Right forelimb (tissue), 1 donor: ENCODE data around the gene ADNP.
"Not testable (repeated sequence)": the region's sequence is repeated elsewhere in the genome, so short reads cannot be mapped to it uniquely, and the experiment has no call there.

Experiments
- DNase-seq: peaks from one replicate; pipeline ENCODE4 v3.0.0-alpha.2; 2018

ADNP gene

DNA sequence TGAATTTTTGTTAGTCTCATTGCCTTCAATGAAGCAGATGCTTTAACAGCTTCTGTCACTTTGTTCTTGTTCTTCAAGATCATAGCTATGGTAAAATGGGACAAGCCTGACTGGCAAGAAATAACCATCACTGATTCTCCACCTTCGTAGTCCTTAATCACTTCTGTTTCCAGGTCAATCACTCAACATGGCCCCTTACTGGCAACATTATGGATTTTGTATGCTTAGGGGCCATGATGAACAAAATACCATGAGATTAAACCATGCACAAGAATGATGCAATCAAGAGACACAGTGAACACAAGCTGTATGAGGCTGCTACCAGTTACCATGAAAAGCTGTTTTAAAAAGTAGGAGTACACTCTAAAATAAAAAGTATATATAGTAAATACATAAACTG lies 32.8 kb downstream of the ADNP start:
- no peak for DNase-seq

- DNase-seq, result no peak
These were observed 36.0 kb downstream of the ADNP start for GRCh38 chr20:50895111-50895830.

DNA sequence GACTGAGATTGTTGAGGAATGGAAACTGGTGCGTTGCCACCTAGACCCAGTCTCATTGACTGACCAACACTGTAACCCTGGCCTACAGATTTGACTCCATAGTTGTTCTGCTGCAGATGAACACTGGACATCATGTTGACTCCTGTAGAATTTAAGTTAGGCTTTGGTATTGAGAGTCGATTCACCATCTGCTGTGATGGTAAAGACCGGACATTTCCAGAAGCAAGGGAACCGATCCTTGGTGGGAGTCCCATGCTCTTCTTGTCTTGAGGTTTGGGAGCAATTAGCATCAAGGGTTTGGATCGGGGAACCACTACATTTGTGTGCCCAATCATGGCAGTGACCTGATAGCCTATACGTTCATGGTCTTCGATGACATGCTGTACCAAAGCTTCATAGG lies 37.6 kb downstream of the ADNP start:
- DNase-seq, result no peak

GRCh38 chr20:50892394-50892793 lies 38.8 kb downstream of the ADNP start:
- DNase-seq, result no peak

GRCh38 chr20:50891138-50891537 lies 40.1 kb downstream of the ADNP start:
- DNase-seq, result no peak

DNA sequence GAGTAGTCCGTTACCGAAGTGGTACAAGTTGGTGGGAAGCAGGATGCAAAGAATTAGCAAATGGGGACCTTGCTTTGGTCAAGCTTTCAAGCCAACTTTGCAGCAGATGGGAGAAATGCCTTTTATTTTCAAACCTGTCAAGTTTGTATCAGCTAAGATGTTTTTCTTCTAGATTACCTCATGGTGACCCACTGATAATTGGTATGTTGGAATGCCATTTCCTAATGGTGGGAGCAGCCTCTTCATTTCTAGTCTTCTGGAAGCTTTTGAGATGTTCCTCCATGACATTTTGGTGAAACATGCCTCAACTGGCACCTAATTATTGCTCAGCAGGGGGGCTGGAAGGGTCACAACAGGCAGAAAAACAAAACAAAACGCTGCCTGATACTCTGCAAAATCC lies 43.7 kb downstream of the ADNP start:
- no peak for DNase-seq

DNA sequence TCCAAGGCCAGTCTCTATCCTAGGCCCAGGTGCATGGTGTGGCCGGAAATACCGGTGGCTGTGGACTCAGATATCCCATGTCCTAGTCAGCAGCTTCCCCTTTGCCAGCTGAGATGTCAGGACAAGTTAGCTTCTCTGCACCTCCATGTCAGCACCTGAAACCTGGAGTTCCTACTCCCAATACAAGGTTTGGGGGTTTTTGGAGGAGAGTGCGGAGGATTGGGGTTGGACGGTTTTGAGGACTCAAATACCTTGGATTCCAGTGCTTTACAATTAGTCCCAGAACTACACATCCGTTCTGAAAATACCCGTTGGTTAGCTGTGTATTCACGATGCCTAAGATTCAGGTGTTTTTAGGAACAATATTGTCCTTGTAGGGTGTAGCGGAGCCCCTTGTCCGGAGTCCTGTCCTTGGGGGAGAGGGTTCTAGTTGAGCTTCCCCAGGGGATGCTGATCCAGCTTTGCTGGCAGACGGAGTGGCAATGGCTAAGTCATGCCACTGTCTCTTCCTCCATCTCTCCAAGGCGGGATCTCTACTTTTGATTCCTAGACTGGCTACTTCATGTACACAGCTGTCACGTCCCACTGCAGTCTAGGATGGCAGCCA lies 45.0 kb downstream of the ADNP start:
- DNase-seq, result no peak

- no peak for DNase-seq
These were observed 45.5 kb downstream of the ADNP start for GRCh38 chr20:50885781-50886180.

GRCh38 chr20:50885068-50885467 lies 46.2 kb downstream of the ADNP start:
- DNase-seq, result no peak

- no peak for DNase-seq
These were observed 47.4 kb downstream of the ADNP start for GRCh38 chr20:50883856-50884255.

GRCh38 chr20:50881759-50882424 lies 49.3 kb downstream of the ADNP start:
- not testable (repeated sequence) for DNase-seq

- no peak for DNase-seq
These were observed 51.3 kb downstream of the ADNP start for GRCh38 chr20:50879649-50880550.

- DNase-seq, result no peak
These were observed 53.9 kb downstream of the ADNP start for GRCh38 chr20:50877232-50877743.

DNA sequence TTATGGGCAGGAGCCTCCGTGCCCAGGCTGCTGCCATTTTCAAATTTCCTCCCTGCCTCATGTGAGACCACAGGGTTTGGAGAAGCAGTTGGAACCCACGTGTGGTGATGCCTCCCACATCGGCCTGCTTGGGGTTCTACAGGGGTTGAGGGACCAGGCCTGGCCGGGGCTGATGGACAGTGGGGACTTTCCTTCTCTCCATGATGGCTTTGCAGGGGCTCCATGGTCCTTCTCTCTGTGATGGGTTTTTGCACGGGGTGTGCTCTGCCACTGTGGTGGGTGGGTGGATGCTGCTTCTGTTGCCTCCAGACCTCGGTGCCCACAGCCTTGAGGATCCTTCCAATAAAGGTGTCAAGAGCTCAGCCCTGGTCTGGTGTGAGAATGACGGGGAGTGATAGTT lies 54.4 kb downstream of the ADNP start:
- DNase-seq, result no peak

DNA sequence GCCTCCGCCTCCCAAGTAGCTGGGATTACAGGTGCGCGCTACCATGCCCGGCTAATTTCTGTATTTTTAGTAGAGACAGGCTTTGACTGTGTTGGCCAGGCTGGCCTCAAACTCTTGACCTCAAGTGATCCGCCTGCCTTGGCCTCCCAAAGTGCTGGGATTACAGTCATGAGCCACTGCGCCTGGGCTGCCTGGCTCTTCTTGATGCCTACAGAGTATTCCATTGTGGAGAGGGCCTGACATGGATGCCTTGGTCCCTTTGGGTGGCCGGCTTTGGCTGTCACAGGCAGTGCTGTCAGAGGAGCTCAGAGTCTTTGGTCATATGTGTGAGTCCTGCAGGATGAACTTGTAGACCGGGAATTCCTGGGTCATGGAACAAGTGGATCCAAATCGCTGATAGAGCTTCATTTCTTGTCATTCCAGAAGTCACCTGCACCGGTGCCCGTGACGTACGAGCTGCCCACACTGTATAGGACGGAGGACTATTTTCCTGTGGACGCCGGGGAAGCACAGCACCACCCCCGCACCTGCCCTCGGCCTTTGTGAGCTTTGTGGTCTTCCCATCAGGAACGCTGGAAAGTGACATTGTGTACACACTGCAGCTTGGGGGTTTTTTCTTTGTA lies 55.1 kb downstream of the ADNP start:
- DNase-seq, result no peak

DNA sequence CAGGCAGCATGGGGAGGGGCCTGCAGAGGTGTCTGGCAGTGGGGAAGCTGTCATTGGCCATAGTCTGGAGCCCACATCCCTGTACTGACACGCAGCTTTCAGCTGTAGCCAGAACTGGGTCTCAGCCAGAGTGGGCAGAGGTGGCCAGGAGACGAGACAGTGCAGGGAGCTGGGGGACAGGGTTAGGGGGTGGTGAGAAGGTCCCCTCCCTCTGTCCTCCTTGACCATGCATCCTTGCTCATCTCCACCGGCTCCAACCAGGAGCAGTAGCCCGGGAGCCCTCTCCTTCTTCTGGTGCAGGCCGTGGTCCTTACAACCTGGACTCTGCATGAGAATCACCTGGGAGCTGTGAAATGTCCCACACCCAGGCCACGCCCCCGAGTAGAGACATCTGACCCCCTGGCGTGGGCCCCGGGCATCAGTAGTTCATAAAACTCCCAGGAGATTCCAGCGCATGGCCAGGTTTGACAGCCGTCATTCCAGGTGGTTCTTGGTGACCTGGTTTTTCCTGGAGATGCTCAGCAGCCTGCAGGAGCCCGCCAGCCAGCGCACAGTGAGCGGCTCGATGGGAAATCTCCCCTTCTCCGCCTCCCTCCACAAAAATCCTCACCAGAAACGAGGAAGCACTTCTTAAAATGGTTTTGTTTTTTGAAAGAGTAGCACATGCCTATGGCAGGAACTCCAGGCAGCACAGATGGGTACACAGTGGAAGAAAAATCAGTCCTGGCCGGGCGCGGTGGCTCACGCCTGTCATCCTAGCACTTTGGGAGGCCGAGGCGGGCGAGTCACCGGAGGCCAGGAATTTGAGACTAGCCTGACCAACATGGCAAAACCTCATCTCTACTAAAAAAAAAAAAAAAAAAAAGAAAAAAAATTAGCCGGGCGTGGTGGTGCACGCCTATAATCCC lies 56.2 kb downstream of the ADNP start:
- DNase-seq, result no peak

- no peak for DNase-seq
These were observed 57.0 kb downstream of the ADNP start for GRCh38 chr20:50874111-50874757.

DNA sequence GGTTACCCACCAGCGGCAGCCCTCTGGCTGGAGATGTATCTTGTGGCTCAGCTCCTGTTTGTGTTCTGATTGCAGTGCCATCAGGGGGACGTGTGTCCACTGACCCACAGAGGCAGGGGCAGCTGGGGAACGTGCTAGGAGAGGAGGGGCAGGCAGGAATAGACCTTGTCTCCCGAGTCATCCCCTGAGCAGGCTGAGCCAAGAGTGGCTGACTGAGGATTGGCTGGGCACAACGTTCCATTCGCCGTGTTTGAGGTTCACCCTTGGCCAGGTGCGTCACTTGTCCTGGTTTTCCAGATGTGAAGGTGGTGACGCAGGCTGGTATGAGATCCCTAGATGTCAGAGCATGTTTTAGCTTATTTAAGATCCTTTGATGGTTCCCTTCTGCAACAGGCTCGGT lies 57.7 kb downstream of the ADNP start:
- no peak for DNase-seq

GRCh38 chr20:50872560-50873425 lies 58.4 kb downstream of the ADNP start:
- DNase-seq, result no peak
